Activated naive CD4-positive, alpha-beta T cell treated with anti-CD3 and anti-CD28 coated beads, Interleukin-2, amount 10 ng/mL, durations not matched to agents 7 days and 5 days (primary cell): ENCODE data around the gene CLK2.
"Not testable (repeated sequence)": the region's sequence is repeated elsewhere in the genome, so short reads cannot be mapped to it uniquely, and the experiment has no call there.

Experiments
- CTCF ChIA-PET: fragments of 350-600 bp; sonication (Branson Sonifier 250); formaldehyde crosslinking; loops from one replicate; lab custom pipeline; 2021; ENCODE audit warnings: antibody characterized with exemption; lab: Charles Lee
- DNase-seq: peaks from one replicate; pipeline ENCODE4 v3.0.0-alpha.2; 2020
- H3K27ac Mint-ChIP-seq: one replicate; pipeline ENCODE4 v1.8.0; 2021; ENCODE audit warnings: mild to moderate bottlenecking, moderate library complexity, mixed read lengths
- H3K27me3 Mint-ChIP-seq: one replicate; pipeline ENCODE4 v1.8.0; 2021; ENCODE audit warnings: mild to moderate bottlenecking, mixed read lengths
- H3K36me3 Mint-ChIP-seq: one replicate; pipeline ENCODE4 v1.8.0; 2021; ENCODE audit warnings: mixed read lengths
- H3K4me1 Mint-ChIP-seq: one replicate; pipeline ENCODE4 v1.8.0; 2021; ENCODE audit warnings: mixed read lengths
- H3K4me3 Mint-ChIP-seq: one replicate; pipeline ENCODE4 v1.8.0; 2021; ENCODE audit warnings: mild to moderate bottlenecking, moderate library complexity, mixed read lengths
- H3K9me3 Mint-ChIP-seq: one replicate; pipeline ENCODE4 v1.8.0; 2021; ENCODE audit warnings: mixed read lengths

Gene CLK2

GRCh38 chr1:155251566-155251965, 21.7 kb downstream of the CLK2 start:
- CTCF ChIA-PET = interaction anchor here (0.5 to 6.2 kb wide), 38 partner anchors 9 to 728 kb away, joined by 3 to 138 read pairs (median 4); partner anchors contain the start of genes CLK2, FDPS, KRTCAP2 and RUSC1
- Mint-ChIP-seq H3K4me3 (no peak overlapping the region), H3K27me3 (no peaks in the 10 kb centered on the region), H3K4me1 (peaks cover 41% of the 10 kb centered on the region), H3K36me3 (peaks cover 4% of the 10 kb centered on the region), H3K27ac (no peak overlapping the region), H3K9me3 (no peaks in the 10 kb centered on the region)
- DNase-seq = no peak

GRCh38 chr1:155250633-155251449, 22.5 kb downstream of the CLK2 start:
- peak; percentile 98 for DNase-seq
- Mint-ChIP-seq H3K36me3 (peaks cover 4% of the 10 kb centered on the region), H3K4me3 (peak overlapping the region; percentile 60), H3K27ac (peak overlapping the region; percentile 78), H3K4me1 (peaks cover 42% of the 10 kb centered on the region), H3K27me3 (no peaks in the 10 kb centered on the region), H3K9me3 (no peaks in the 10 kb centered on the region)
- CTCF ChIA-PET = interaction anchor here (0.5 to 6.2 kb wide), 43 partner anchors 9 to 729 kb away, joined by 3 to 138 read pairs (median 4); partner anchors contain the start of genes CLK2, FDPS, KRTCAP2 and RUSC1

- H3K27me3 Mint-ChIP-seq = no peaks in the 10 kb centered on the region
- H3K36me3 Mint-ChIP-seq = peaks cover 4% of the 10 kb centered on the region
- peaks cover 39% of the 10 kb centered on the region for H3K4me1 Mint-ChIP-seq
- no peaks in the 10 kb centered on the region for H3K9me3 Mint-ChIP-seq
- CTCF ChIA-PET = interaction anchor here (0.7 to 6.2 kb wide), 32 partner anchors 9 to 642 kb away, joined by 3 to 138 read pairs (median 6); partner anchors contain the start of genes CLK2, FDPS, KRTCAP2 and RUSC1
- H3K4me3 Mint-ChIP-seq = peak overlapping the region; percentile 67
- H3K27ac Mint-ChIP-seq = peak overlapping the region; percentile 62
- no peak for DNase-seq
Measured at GRCh38 chr1:155250246-155250632, 23.1 kb downstream of the CLK2 start.

- Mint-ChIP-seq H3K4me1 (peaks cover 40% of the 10 kb centered on the region), H3K36me3 (peaks cover 9% of the 10 kb centered on the region), H3K27me3 (peaks cover 5% of the 10 kb centered on the region), H3K4me3 (no peak overlapping the region), H3K9me3 (peaks cover 1% of the 10 kb centered on the region), H3K27ac (no peak overlapping the region)
- DNase-seq = no peak
- CTCF ChIA-PET = interaction anchor here (1.5 to 6.2 kb wide), 4 partner anchors 12 to 76 kb away, joined by 4 to 138 read pairs (median 48); partner anchors contain the start of genes FDPS, RUSC1 and SCAMP3
Measured at GRCh38 chr1:155247667-155248553, 25.4 kb downstream of the CLK2 start.

- H3K36me3 Mint-ChIP-seq, DNase-seq, H3K4me3 Mint-ChIP-seq, H3K27me3 Mint-ChIP-seq, H3K9me3 Mint-ChIP-seq, H3K27ac Mint-ChIP-seq: not testable (repeated sequence)
- peaks cover 48% of the 10 kb centered on the region for H3K4me1 Mint-ChIP-seq
- CTCF ChIA-PET = interaction anchor here (1.5 to 6.2 kb wide), 2 partner anchors 43 to 60 kb away, joined by 4 to 39 read pairs; partner anchors contain the start of gene FDPS
Measured at GRCh38 chr1:155246796-155247195, 26.5 kb downstream of the CLK2 start.

DNA sequence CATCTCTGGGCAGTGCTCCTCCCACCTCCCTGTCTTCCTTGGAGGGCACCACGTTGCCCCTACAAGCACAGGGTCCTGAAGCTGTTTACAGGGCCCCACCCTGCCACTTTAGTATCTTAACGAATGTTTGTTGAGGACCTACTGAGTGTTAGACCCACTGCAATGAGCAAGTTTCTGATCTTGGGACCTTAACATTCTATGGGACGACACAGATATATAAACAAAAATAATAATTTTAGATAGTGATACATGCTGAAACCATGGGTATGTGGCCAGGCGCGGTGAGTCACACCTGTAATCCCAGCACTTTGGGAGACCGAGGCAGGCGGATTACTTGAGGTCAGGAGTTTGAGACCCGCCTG, 28.2 kb downstream of the CLK2 start:
- CTCF ChIA-PET = interaction anchor here (0.8 to 2.3 kb wide), 4 partner anchors 38 to 347 kb away, joined by 3 to 10 read pairs (median 4); partner anchors contain the start of gene THBS3
- peaks cover 16% of the 10 kb centered on the region for H3K36me3 Mint-ChIP-seq
- peaks cover 1% of the 10 kb centered on the region for H3K9me3 Mint-ChIP-seq
- H3K27ac Mint-ChIP-seq = peak overlapping the region; percentile 95
- peaks cover 55% of the 10 kb centered on the region for H3K4me1 Mint-ChIP-seq
- DNase-seq = no peak
- peak overlapping the region; percentile 79 for H3K4me3 Mint-ChIP-seq
- H3K27me3 Mint-ChIP-seq = peaks cover 5% of the 10 kb centered on the region

GRCh38 chr1:155244368-155245162, 28.7 kb downstream of the CLK2 start:
- DNase-seq = peak; percentile 99
- Mint-ChIP-seq H3K36me3 (peaks cover 16% of the 10 kb centered on the region), H3K27ac (peak overlapping the region; percentile 95), H3K4me1 (peaks cover 56% of the 10 kb centered on the region), H3K27me3 (peaks cover 5% of the 10 kb centered on the region), H3K4me3 (peak overlapping the region; percentile 79), H3K9me3 (peaks cover 1% of the 10 kb centered on the region)
- CTCF ChIA-PET = interaction anchor here (0.8 to 2.3 kb wide), 5 partner anchors 16 to 348 kb away, joined by 3 to 10 read pairs (median 4); partner anchors contain the start of gene THBS3

- Mint-ChIP-seq H3K27me3 (peaks cover 5% of the 10 kb centered on the region), H3K4me1 (peaks cover 64% of the 10 kb centered on the region), H3K4me3 (peak overlapping the region; percentile 79), H3K27ac (peak overlapping the region; percentile 95), H3K9me3 (peaks cover 1% of the 10 kb centered on the region), H3K36me3 (peaks cover 21% of the 10 kb centered on the region)
- CTCF ChIA-PET = interaction anchor here (0.9 to 2.3 kb wide), 2 partner anchors 36 to 500 kb away, joined by 3 to 10 read pairs; partner anchors contain the start of gene THBS3
- DNase-seq = no peak
Measured at GRCh38 chr1:155242805-155243358, 30.4 kb downstream of the CLK2 start.

- Mint-ChIP-seq H3K4me1 (peaks cover 64% of the 10 kb centered on the region), H3K27me3 (peaks cover 5% of the 10 kb centered on the region), H3K4me3 (peak overlapping the region; percentile 82), H3K9me3 (peaks cover 1% of the 10 kb centered on the region), H3K27ac (peak overlapping the region; percentile 84), H3K36me3 (peaks cover 25% of the 10 kb centered on the region)
- DNase-seq = no peak
- CTCF ChIA-PET = interaction anchor here (0.7 to 2.7 kb wide), 6 partner anchors 9 to 69 kb away, joined by 3 to 16 read pairs (median 4); partner anchors contain the start of gene KRTCAP2
Measured at GRCh38 chr1:155241841-155242264, 31.5 kb downstream of the CLK2 start.

GRCh38 chr1:155241069-155241679, 32.1 kb downstream of the CLK2 start:
- peak overlapping the region; percentile 84 for H3K27ac Mint-ChIP-seq
- H3K9me3 Mint-ChIP-seq = peaks cover 1% of the 10 kb centered on the region
- H3K27me3 Mint-ChIP-seq = peaks cover 5% of the 10 kb centered on the region
- H3K4me1 Mint-ChIP-seq = peaks cover 68% of the 10 kb centered on the region
- CTCF ChIA-PET = interaction anchor here (0.7 to 2.7 kb wide), 7 partner anchors 10 to 68 kb away, joined by 3 to 16 read pairs (median 4); partner anchors contain the start of gene KRTCAP2
- H3K36me3 Mint-ChIP-seq = peaks cover 27% of the 10 kb centered on the region
- peak; percentile 81 for DNase-seq
- H3K4me3 Mint-ChIP-seq = peak overlapping the region; percentile 82

- no peaks in the 10 kb centered on the region for H3K9me3 Mint-ChIP-seq
- peaks cover 37% of the 10 kb centered on the region for H3K4me1 Mint-ChIP-seq
- DNase-seq = no peak
- H3K4me3 Mint-ChIP-seq = no peak overlapping the region
- CTCF ChIA-PET = no interaction called here
- H3K36me3 Mint-ChIP-seq = peaks cover 28% of the 10 kb centered on the region
- no peaks in the 10 kb centered on the region for H3K27me3 Mint-ChIP-seq
- peak overlapping the region; percentile 25 for H3K27ac Mint-ChIP-seq
Measured at GRCh38 chr1:155236451-155236850, 36.9 kb downstream of the CLK2 start.

- peak overlapping the region; percentile 50 for H3K27ac Mint-ChIP-seq
- not testable (repeated sequence) for DNase-seq
Measured at GRCh38 chr1:155235375-155235774, 37.9 kb downstream of the CLK2 start.

More at GRCh38 chr1:155235375-155235774, 37.9 kb downstream of the CLK2 start:
- Mint-ChIP-seq H3K4me1 (peaks cover 26% of the 10 kb centered on the region), H3K36me3 (peaks cover 24% of the 10 kb centered on the region)
- H3K9me3 Mint-ChIP-seq, H3K27me3 Mint-ChIP-seq, H3K4me3 Mint-ChIP-seq, CTCF ChIA-PET: not testable (repeated sequence)
